Measurements from ENCODE around the gene IRF5.

IRF5 gene

DNA sequence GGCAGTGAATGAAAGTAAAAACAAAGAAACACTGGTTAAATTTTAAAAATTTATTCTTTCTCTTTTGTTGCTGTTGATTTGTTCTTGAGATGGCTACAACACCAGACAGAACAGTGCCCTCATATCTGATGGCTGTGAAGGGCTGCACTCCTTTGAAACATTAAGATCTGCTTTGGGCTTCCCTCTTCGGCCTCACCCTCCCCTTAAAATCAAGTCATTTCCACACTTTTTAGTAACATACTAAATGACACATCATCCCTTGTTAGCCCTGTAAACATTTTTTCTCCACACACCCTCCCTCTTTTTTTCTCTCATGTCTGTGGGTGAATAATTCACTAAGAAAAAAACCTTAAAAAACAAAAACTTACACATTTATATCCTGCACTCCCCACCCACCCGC is 16.4 kb downstream of the IRF5 start:
- TF ChIP-seq CTCF (IDR thresholded peaks at IDR 0.05; ENCODE audit: control insufficient read depth, insufficient read depth, low read depth, low read length, missing control alignments) = no peak
- no peak overlapping the region for H3K4me3 ChIP-seq (ENCODE audit: control insufficient read depth, low read depth, low read length)
- DNase-seq (ENCODE audit: low read depth) = no peak

- no peak for TF ChIP-seq CTCF (IDR thresholded peaks at IDR 0.05; ENCODE audit: control insufficient read depth, insufficient read depth, low read depth, low read length, missing control alignments)
- H3K4me3 ChIP-seq (ENCODE audit: control insufficient read depth, low read depth, low read length) = no peak overlapping the region
- peak; percentile 40 for DNase-seq (ENCODE audit: low read depth)
These were observed 17.4 kb downstream of the IRF5 start for GRCh38 chr7:128954830-128955802.

- no peak for DNase-seq (ENCODE audit: low read depth)
- no peak overlapping the region for H3K4me3 ChIP-seq (ENCODE audit: control insufficient read depth, low read depth, low read length)
- no peak for TF ChIP-seq CTCF (IDR thresholded peaks at IDR 0.05; ENCODE audit: control insufficient read depth, insufficient read depth, low read depth, low read length, missing control alignments)
These were observed 18.3 kb downstream of the IRF5 start for GRCh38 chr7:128955981-128956380.

DNA sequence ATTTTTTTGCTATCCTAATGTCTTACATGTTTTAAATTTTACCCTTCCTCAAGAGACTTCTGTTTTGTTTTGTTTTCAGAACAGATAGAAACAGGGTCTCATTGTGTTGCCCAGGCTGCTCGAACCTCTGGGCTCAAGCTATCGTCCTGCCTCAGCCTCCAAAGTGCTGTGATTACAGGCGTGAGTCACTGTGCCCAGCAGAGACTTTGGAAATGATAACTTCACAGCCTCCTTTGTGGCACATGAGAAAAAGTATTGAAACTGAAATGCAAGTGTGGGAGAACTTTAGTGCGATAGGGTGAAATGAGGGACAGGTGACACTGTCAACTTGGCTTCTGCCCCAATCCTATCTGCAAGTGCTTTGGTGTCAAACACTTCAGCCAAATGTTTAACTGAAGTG is 21.6 kb downstream of the IRF5 start:
- no peak for DNase-seq (ENCODE audit: low read depth)
- TF ChIP-seq CTCF (IDR thresholded peaks at IDR 0.05; ENCODE audit: control insufficient read depth, insufficient read depth, low read depth, low read length, missing control alignments) = no peak
- H3K4me3 ChIP-seq (ENCODE audit: control insufficient read depth, low read depth, low read length) = no peak overlapping the region

GRCh38 chr7:128961030-128961659 is 23.4 kb downstream of the IRF5 start:
- TF ChIP-seq CTCF (IDR thresholded peaks at IDR 0.05; ENCODE audit: control insufficient read depth, insufficient read depth, low read depth, low read length, missing control alignments) = no peak
- DNase-seq (ENCODE audit: low read depth) = no peak
- H3K4me3 ChIP-seq (ENCODE audit: control insufficient read depth, low read depth, low read length) = no peak overlapping the region

GRCh38 chr7:128962899-128963298 is 25.2 kb downstream of the IRF5 start:
- H3K4me3 ChIP-seq (ENCODE audit: control insufficient read depth, low read depth, low read length) = no peak overlapping the region
- no peak for DNase-seq (ENCODE audit: low read depth)
- TF ChIP-seq CTCF (IDR thresholded peaks at IDR 0.05; ENCODE audit: control insufficient read depth, insufficient read depth, low read depth, low read length, missing control alignments) = no peak
